GM23338 (cell line): ENCODE data around the gene SLC6A8. TPM values are rescaled to one million over a fixed set of nuclear protein-coding genes. Genes with fewer than 3 reads are reported as not detected.

Source experiments
- ATAC-seq: fragments of 200-7000 bp; cut with Tn5 transposase; 3 replicates; pipeline ENCODE4 v1.9.1; 2020
- DNase-seq: peaks from one replicate; pipeline ENCODE4 v3.0.0-alpha.2; 2015; ENCODE audit warnings: low spot score
- H2AFZ ChIP-seq: fragments of 200-600 bp; sonication (generic); 2 replicates; pipeline ENCODE4 v1.8.0; 2016; ENCODE audit warnings: antibody characterized with exemption, mild to moderate bottlenecking, moderate library complexity
- H3F3A ChIP-seq: fragments of 200-600 bp; sonication (generic); replicated peaks from 2 replicates; pipeline ENCODE4 v1.8.0; 2017; ENCODE audit warnings: antibody characterized with exemption, mixed run types, low read depth
- H3K27ac ChIP-seq: fragments of 200-600 bp; sonication (generic); 2 replicates; pipeline ENCODE4 v1.6.1; 2016; ENCODE audit warnings: low read depth
- H3K27me3 ChIP-seq: fragments of 200-600 bp; sonication (generic); 2 replicates; pipeline ENCODE4 v1.8.0; 2016; ENCODE audit warnings: mild to moderate bottlenecking, mixed run types, moderate library complexity; ENCODE audit not compliant: insufficient read depth
- H3K36me3 ChIP-seq: fragments of 200-600 bp; sonication (generic); 2 replicates; pipeline ENCODE4 v1.8.0; 2016; ENCODE audit warnings: mild to moderate bottlenecking; ENCODE audit not compliant: insufficient read depth
- H3K4me1 ChIP-seq: fragments of 200-600 bp; sonication (generic); 2 replicates; pipeline ENCODE4 v1.8.0; 2016; ENCODE audit warnings: mild to moderate bottlenecking, moderate library complexity; ENCODE audit not compliant: insufficient read depth
- H3K4me2 ChIP-seq: fragments of 200-600 bp; sonication (generic); 2 replicates; pipeline ENCODE4 v1.7.1; 2017; ENCODE audit warnings: mixed run types
- H3K4me3 ChIP-seq: fragments of 200-600 bp; sonication (generic); 2 replicates; pipeline ENCODE4 v1.6.1; 2016; ENCODE audit warnings: mixed run types
- H3K79me2 ChIP-seq: fragments of 200-600 bp; sonication (generic); replicated peaks from 2 replicates; pipeline ENCODE4 v1.8.0; 2017; ENCODE audit warnings: mild to moderate bottlenecking; ENCODE audit not compliant: insufficient read depth
- H3K9me2 ChIP-seq: fragments of 200-600 bp; sonication (generic); 2 replicates; pipeline ENCODE4 v1.8.0; 2017; ENCODE audit not compliant: insufficient read depth
- H4K20me1 ChIP-seq: fragments of 200-600 bp; sonication (generic); replicated peaks from 2 replicates; pipeline ENCODE4 v1.8.0; 2017; ENCODE audit warnings: mild to moderate bottlenecking; ENCODE audit not compliant: insufficient read depth
- H3K27ac Mint-ChIP-seq: 2 replicates; pipeline ENCODE4 v1.8.0; 2020; ENCODE audit warnings: inconsistent platforms, mild to moderate bottlenecking, moderate library complexity, mixed read lengths
- H3K27me3 Mint-ChIP-seq: 3 replicates; pipeline ENCODE4 v1.8.0; 2022; ENCODE audit warnings: low read depth, mild to moderate bottlenecking, moderate library complexity, mixed read lengths, inconsistent platforms; ENCODE audit not compliant: insufficient read depth, poor library complexity
- H3K36me3 Mint-ChIP-seq: 3 replicates; pipeline ENCODE4 v1.8.0; 2021; ENCODE audit warnings: low read depth, mild to moderate bottlenecking, inconsistent platforms, moderate library complexity, mixed read lengths
- H3K4me1 Mint-ChIP-seq: 3 replicates; pipeline ENCODE4 v1.8.0; 2020; ENCODE audit warnings: mild to moderate bottlenecking, inconsistent platforms, mixed read lengths
- H3K4me3 Mint-ChIP-seq: 3 replicates; pipeline ENCODE4 v1.8.0; 2021; ENCODE audit warnings: moderate library complexity, mild to moderate bottlenecking, inconsistent platforms, mixed read lengths
- H3K9me3 Mint-ChIP-seq: 3 replicates; pipeline ENCODE4 v1.8.0; 2020; ENCODE audit warnings: moderate library complexity, mild to moderate bottlenecking, inconsistent platforms, mixed read lengths
- CREB1 ChIP-seq: fragments of 250-450 bp; sonication (Bioruptor Pico); IDR thresholded peaks from 2 replicates; pipeline ENCODE4 v1.5.0; 2020; ENCODE audit warnings: low read depth, mild to moderate bottlenecking, moderate library complexity
- ETS1 ChIP-seq: IDR thresholded peaks from 2 replicates; pipeline ENCODE4 v1.6.1; 2016; ENCODE audit warnings: antibody characterized with exemption
- EZH2 ChIP-seq: fragments of 200-600 bp; sonication (generic); IDR thresholded peaks from one replicate; pipeline ENCODE4 v1.8.0; 2017; ENCODE audit warnings: antibody characterized with exemption, mild to moderate bottlenecking, low read depth; ENCODE audit not compliant: unreplicated experiment
- EZH2phosphoT487 ChIP-seq: fragments of 200-600 bp; sonication (generic); IDR thresholded peaks from one replicate; pipeline ENCODE4 v1.8.1; 2018; ENCODE audit warnings: antibody characterized with exemption; ENCODE audit not compliant: unreplicated experiment
- POLR2AphosphoS5 ChIP-seq: IDR thresholded peaks from 2 replicates; pipeline ENCODE4 v1.6.1; 2016; ENCODE audit warnings: antibody characterized with exemption, low read depth
- REST ChIP-seq: IDR thresholded peaks from one replicate; pipeline ENCODE4 v1.6.1; 2018; ENCODE audit warnings: antibody characterized with exemption; ENCODE audit not compliant: unreplicated experiment
- STAT1 ChIP-seq: IDR thresholded peaks from one replicate; pipeline ENCODE4 v1.6.1; 2016; ENCODE audit warnings: antibody characterized with exemption; ENCODE audit not compliant: unreplicated experiment
- ZNF114 ChIP-seq: fragments of 250-450 bp; sonication (Bioruptor Pico); IDR thresholded peaks from 2 replicates; pipeline ENCODE4 v1.5.0; 2020; ENCODE audit warnings: mild to moderate bottlenecking, moderate library complexity
- ZNF331 ChIP-seq: fragments of 250-450 bp; sonication (Bioruptor Pico); IDR thresholded peaks from 2 replicates; pipeline ENCODE4 v1.5.0; 2020; ENCODE audit warnings: low read depth, mild to moderate bottlenecking, moderate library complexity
- polyA plus RNA-seq: library from polyadenylated mRNA; unstranded; fragments of >200 nt; fragmentation: Nextera tagmentation; extraction: Ambion mirVana; gene quantifications from 2 replicates; pipeline ENCODE4 v1.2.1, GENCODE V29; 2016
- total RNA-seq: library from RNA; depleted of rRNA; stranded (reverse); fragments of >200 nt; shearing (Covaris generic); gene quantifications from 2 replicates; pipeline ENCODE4 v1.2.3, GENCODE V29; 2014
- TF ChIP-seq, protein P1 (sequence below), 2 experiments: fragments of 200-600 bp in 1 of 2; sonication (generic) in 1 of 2; conservative IDR thresholded peaks; 2 replicates each; pipeline versions ENCODE4 v1.5.1 to v1.6.1; 2016 to 2017; ENCODE audit warnings: antibody characterized with exemption in 2 of 2, low read depth in 2 of 2, mild to moderate bottlenecking in 2 of 2, moderate library complexity in 1 of 2
- TF ChIP-seq, protein P2 (sequence below): fragments of 250-450 bp; sonication (Bioruptor Pico); IDR thresholded peaks from 2 replicates; pipeline ENCODE4 v1.5.0; 2020; ENCODE audit warnings: mild to moderate bottlenecking, moderate library complexity

SLC6A8 gene
- total and polyA plus RNA-seq, 2 experiments from 2014 or later: 19.5 to 68.6 TPM

- TF ChIP-seq STAT1: no peak
These were observed 7.1 kb downstream of the SLC6A8 start (continued) for GRCh38 chrX:153694687-153695270.

DNA sequence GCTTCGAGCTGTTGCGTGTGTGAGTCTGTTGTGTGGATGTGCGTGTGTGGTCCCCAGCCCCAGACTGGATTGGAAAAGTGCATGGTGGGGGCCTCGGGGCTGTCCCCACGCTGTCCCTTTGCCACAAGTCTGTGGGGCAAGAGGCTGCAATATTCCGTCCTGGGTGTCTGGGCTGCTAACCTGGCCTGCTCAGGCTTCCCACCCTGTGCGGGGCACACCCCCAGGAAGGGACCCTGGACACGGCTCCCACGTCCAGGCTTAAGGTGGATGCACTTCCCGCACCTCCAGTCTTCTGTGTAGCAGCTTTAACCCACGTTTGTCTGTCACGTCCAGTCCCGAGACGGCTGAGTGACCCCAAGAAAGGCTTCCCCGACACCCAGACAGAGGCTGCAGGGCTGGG lies 8.4 kb downstream of the SLC6A8 start:
- peaks cover 3% of the 10 kb centered on the region; the same call in 1 of the 3 replicates for H3K9me3 Mint-ChIP-seq
- no peak overlapping the region for H3K4me3 Mint-ChIP-seq
- Histone ChIP-seq H3K4me3 (no peak overlapping the region), H3K9me2 (no peaks in the 10 kb centered on the region), H3F3A (no peaks in the 10 kb centered on the region), H3K4me1 (no peaks in the 10 kb centered on the region), H4K20me1 (no peaks in the 10 kb centered on the region), H3K36me3 (no peaks in the 10 kb centered on the region), H3K27me3 (no peaks in the 10 kb centered on the region), H3K79me2 (no peaks in the 10 kb centered on the region), H2AFZ (no peak overlapping the region), H3K27ac (no peak overlapping the region), H3K4me2 (no peak overlapping the region)
- TF ChIP-seq REST (no peak), CREB1 (CRISPR knock-in tag) (no peak), POLR2AphosphoS5 (no peak), EZH2phosphoT487 (no peak), ZNF114 (CRISPR knock-in tag) (no peak), ZNF331 (CRISPR knock-in tag) (no peak), ETS1 (no peak), STAT1 (no peak), EZH2 (no peak)
- TF ChIP-seq, protein P1, sequence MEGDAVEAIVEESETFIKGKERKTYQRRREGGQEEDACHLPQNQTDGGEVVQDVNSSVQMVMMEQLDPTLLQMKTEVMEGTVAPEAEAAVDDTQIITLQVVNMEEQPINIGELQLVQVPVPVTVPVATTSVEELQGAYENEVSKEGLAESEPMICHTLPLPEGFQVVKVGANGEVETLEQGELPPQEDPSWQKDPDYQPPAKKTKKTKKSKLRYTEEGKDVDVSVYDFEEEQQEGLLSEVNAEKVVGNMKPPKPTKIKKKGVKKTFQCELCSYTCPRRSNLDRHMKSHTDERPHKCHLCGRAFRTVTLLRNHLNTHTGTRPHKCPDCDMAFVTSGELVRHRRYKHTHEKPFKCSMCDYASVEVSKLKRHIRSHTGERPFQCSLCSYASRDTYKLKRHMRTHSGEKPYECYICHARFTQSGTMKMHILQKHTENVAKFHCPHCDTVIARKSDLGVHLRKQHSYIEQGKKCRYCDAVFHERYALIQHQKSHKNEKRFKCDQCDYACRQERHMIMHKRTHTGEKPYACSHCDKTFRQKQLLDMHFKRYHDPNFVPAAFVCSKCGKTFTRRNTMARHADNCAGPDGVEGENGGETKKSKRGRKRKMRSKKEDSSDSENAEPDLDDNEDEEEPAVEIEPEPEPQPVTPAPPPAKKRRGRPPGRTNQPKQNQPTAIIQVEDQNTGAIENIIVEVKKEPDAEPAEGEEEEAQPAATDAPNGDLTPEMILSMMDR (conservative IDR thresholded peaks at IDR 0.05; ENCODE audit: low read depth in 2 of 2): no peak
- TF ChIP-seq, protein P2, sequence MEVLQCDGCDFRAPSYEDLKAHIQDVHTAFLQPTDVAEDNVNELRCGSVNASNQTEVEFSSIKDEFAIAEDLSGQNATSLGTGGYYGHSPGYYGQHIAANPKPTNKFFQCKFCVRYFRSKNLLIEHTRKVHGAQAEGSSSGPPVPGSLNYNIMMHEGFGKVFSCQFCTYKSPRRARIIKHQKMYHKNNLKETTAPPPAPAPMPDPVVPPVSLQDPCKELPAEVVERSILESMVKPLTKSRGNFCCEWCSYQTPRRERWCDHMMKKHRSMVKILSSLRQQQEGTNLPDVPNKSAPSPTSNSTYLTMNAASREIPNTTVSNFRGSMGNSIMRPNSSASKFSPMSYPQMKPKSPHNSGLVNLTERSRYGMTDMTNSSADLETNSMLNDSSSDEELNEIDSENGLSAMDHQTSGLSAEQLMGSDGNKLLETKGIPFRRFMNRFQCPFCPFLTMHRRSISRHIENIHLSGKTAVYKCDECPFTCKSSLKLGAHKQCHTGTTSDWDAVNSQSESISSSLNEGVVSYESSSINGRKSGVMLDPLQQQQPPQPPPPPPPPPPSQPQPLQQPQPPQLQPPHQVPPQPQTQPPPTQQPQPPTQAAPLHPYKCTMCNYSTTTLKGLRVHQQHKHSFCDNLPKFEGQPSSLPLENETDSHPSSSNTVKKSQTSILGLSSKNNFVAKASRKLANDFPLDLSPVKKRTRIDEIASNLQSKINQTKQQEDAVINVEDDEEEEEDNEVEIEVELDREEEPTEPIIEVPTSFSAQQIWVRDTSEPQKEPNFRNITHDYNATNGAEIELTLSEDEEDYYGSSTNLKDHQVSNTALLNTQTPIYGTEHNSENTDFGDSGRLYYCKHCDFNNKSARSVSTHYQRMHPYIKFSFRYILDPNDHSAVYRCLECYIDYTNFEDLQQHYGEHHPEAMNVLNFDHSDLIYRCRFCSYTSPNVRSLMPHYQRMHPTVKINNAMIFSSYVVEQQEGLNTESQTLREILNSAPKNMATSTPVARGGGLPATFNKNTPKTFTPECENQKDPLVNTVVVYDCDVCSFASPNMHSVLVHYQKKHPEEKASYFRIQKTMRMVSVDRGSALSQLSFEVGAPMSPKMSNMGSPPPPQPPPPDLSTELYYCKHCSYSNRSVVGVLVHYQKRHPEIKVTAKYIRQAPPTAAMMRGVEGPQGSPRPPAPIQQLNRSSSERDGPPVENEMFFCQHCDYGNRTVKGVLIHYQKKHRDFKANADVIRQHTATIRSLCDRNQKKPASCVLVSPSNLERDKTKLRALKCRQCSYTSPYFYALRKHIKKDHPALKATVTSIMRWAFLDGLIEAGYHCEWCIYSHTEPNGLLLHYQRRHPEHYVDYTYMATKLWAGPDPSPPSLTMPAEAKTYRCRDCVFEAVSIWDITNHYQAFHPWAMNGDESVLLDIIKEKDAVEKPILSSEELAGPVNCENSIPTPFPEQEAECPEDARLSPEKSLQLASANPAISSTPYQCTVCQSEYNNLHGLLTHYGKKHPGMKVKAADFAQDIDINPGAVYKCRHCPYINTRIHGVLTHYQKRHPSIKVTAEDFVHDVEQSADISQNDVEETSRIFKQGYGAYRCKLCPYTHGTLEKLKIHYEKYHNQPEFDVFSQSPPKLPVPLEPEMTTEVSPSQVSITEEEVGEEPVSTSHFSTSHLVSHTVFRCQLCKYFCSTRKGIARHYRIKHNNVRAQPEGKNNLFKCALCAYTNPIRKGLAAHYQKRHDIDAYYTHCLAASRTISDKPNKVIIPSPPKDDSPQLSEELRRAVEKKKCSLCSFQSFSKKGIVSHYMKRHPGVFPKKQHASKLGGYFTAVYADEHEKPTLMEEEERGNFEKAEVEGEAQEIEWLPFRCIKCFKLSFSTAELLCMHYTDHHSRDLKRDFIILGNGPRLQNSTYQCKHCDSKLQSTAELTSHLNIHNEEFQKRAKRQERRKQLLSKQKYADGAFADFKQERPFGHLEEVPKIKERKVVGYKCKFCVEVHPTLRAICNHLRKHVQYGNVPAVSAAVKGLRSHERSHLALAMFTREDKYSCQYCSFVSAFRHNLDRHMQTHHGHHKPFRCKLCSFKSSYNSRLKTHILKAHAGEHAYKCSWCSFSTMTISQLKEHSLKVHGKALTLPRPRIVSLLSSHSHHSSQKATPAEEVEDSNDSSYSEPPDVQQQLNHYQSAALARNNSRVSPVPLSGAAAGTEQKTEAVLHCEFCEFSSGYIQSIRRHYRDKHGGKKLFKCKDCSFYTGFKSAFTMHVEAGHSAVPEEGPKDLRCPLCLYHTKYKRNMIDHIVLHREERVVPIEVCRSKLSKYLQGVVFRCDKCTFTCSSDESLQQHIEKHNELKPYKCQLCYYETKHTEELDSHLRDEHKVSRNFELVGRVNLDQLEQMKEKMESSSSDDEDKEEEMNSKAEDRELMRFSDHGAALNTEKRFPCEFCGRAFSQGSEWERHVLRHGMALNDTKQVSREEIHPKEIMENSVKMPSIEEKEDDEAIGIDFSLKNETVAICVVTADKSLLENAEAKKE: no peak
- DNase-seq (no peak), ATAC-seq (no peak)
- H3K27ac Mint-ChIP-seq: no peak overlapping the region
- peaks cover 9% of the 10 kb centered on the region for H3K27me3 Mint-ChIP-seq
- peaks cover 26% of the 10 kb centered on the region; the same call in 2 of the 3 replicates for H3K36me3 Mint-ChIP-seq
- H3K4me1 Mint-ChIP-seq: peaks cover 3% of the 10 kb centered on the region; the same call in 2 of the 3 replicates
